Smooth muscle cell of the pulmonary artery (primary cell): ENCODE data around the gene RAB11A. TPM values are rescaled to one million over a fixed set of nuclear protein-coding genes. Genes with fewer than 3 reads are reported as not detected.

Experiments
- total RNA-seq: library from RNA; depleted of rRNA; stranded (reverse); fragments of >200 nt; gene quantifications from 2 replicates; pipeline ENCODE4 v1.2.3, GENCODE V29; 2014

RAB11A gene
- total RNA-seq, result 201 and 242 TPM in 2 replicates

GRCh38 chr15:65869126-65869953 is at the start of gene RAB11A:
Gene RAB11A (plus strand): TSS chr15:65869491. CDS start chr15:65869586, 95 bp downstream.

Other genes starting within 250 kb of the RAB11A start
- gene SLC24A1, start 247.6 kb upstream of the RAB11A start, total RNA-seq, result 4.8 and 5.0 TPM in 2 replicates
- 20.0 and 25.7 TPM in 2 replicates for gene DENND4A, start 77.2 kb upstream of the RAB11A start, total RNA-seq